ENCODE data around the gene MACROD2. TPM values are rescaled to one million over a fixed set of nuclear protein-coding genes. Genes with fewer than 3 reads are reported as not detected.

MACROD2 gene
- total RNA-seq, 4 donors from 2014 or later = 8.7 to 17.8 (median 10.8) TPM

GRCh38 chr20:15185322-15185721 lies 1190.0 kb downstream of the MACROD2 start:
- Histone ChIP-seq H3K4me3 (replicated peaks in 1 of 3) (no peak overlapping the region), H3K27ac (no peak overlapping the region), H3K9me3 (no peaks in the 10 kb centered on the region), H3K4me1 (no peaks in the 10 kb centered on the region), H3K36me3 (no peaks in the 10 kb centered on the region), H3K27me3 (no peaks in the 10 kb centered on the region)
- intact Hi-C loops (cut with DNase I) = no loop called here
- TF ChIP-seq POLR2A (IDR thresholded peaks at IDR 0.05) = no peak
- no peak for TF ChIP-seq CTCF (IDR thresholded peaks at IDR 0.05)
- DNase-seq = no peak
- WGBS, 2 donors = 75 to 86% methylated on average over 3 of the region's 3 CpGs

- Histone ChIP-seq H3K4me1 (no peaks in the 10 kb centered on the region), H3K27me3 (no peaks in the 10 kb centered on the region), H3K9me3 (no peaks in the 10 kb centered on the region), H3K36me3 (no peaks in the 10 kb centered on the region), H3K27ac (no peak overlapping the region), H3K4me3 (replicated peaks in 1 of 3) (no peak overlapping the region)
- 39 to 94% methylated on average over 2 of the region's 2 CpGs for WGBS, 2 donors
- DNase-seq = no peak
- no peak for TF ChIP-seq POLR2A (IDR thresholded peaks at IDR 0.05)
- no peak for TF ChIP-seq CTCF (IDR thresholded peaks at IDR 0.05)
- intact Hi-C loops (cut with DNase I) = no loop called here
These were observed 1190.6 kb downstream of the MACROD2 start for GRCh38 chr20:15185913-15186312.

GRCh38 chr20:15187612-15188011 lies 1192.3 kb downstream of the MACROD2 start:
- Histone ChIP-seq H3K27ac (no peak overlapping the region), H3K4me1 (no peaks in the 10 kb centered on the region), H3K36me3 (no peaks in the 10 kb centered on the region), H3K4me3 (replicated peaks in 1 of 3) (no peak overlapping the region), H3K9me3 (no peaks in the 10 kb centered on the region), H3K27me3 (no peaks in the 10 kb centered on the region)
- no peak for DNase-seq
- WGBS, 2 donors = 84 to 93% methylated on average over 1 of the region's 1 CpG
- intact Hi-C loops (cut with DNase I) = no loop called here
- TF ChIP-seq CTCF (IDR thresholded peaks at IDR 0.05) (no peak), POLR2A (IDR thresholded peaks at IDR 0.05) (no peak)

GRCh38 chr20:15188415-15188814 lies 1193.1 kb downstream of the MACROD2 start:
- Histone ChIP-seq H3K4me3 (replicated peaks in 1 of 3) (no peak overlapping the region), H3K36me3 (no peaks in the 10 kb centered on the region), H3K27me3 (no peaks in the 10 kb centered on the region), H3K27ac (no peak overlapping the region), H3K4me1 (no peaks in the 10 kb centered on the region), H3K9me3 (no peaks in the 10 kb centered on the region)
- intact Hi-C loops (cut with DNase I) = no loop called here
- TF ChIP-seq CTCF (IDR thresholded peaks at IDR 0.05) (no peak), POLR2A (IDR thresholded peaks at IDR 0.05) (no peak)
- no peak for DNase-seq
- 94% methylated on average over 3 of the region's 3 CpGs for WGBS, 2 donors

- Histone ChIP-seq H3K27me3 (no peaks in the 10 kb centered on the region), H3K9me3 (no peaks in the 10 kb centered on the region), H3K4me3 (replicated peaks in 1 of 3) (no peak overlapping the region), H3K27ac (no peak overlapping the region), H3K36me3 (no peaks in the 10 kb centered on the region), H3K4me1 (no peaks in the 10 kb centered on the region)
- TF ChIP-seq CTCF (IDR thresholded peaks at IDR 0.05) (no peak), POLR2A (IDR thresholded peaks at IDR 0.05) (no peak)
- intact Hi-C loops (cut with DNase I) = no loop called here
- no peak for DNase-seq
- 77 to 79% methylated on average over 4 of the region's 4 CpGs for WGBS, 2 donors
These were observed 1195.9 kb downstream of the MACROD2 start for GRCh38 chr20:15191082-15191723.
